Liver (tissue), 9 donors: Measurements from ENCODE around the gene NKD1. TPM values are rescaled to one million over a fixed set of nuclear protein-coding genes. Genes with fewer than 3 reads are reported as not detected.

ENCODE experiments used
- DNase-seq: peaks from one replicate; pipeline ENCODE4 v3.0.0-alpha.2; 2017; ENCODE audit warnings: low spot score
- H3K27ac ChIP-seq, 2 donors: one replicate each; pipeline ENCODE4 v1.7.0; 2013; ENCODE audit warnings: inconsistent platforms in 2 of 2, low read length in 2 of 2, control low read depth in 1 of 2, low read depth in 1 of 2, mild to moderate bottlenecking in 1 of 2
- H3K27me3 ChIP-seq, 4 donors: one replicate each; pipeline versions ENCODE4 v1.6.1 to v1.7.0; 2013; ENCODE audit warnings: low read length in 3 of 4, inconsistent platforms in 1 of 4, mild to moderate bottlenecking in 1 of 4, moderate library complexity in 1 of 4; ENCODE audit not compliant: control insufficient read depth in 4 of 4, insufficient read depth in 4 of 4
- H3K36me3 ChIP-seq, 4 donors: one replicate each; pipeline versions ENCODE4 v1.6.1 to v1.7.0; 2013; ENCODE audit warnings: low read length in 3 of 4, mild to moderate bottlenecking in 3 of 4, low read depth in 1 of 4, moderate library complexity in 1 of 4; ENCODE audit not compliant: control insufficient read depth in 4 of 4, insufficient read depth in 3 of 4
- H3K4me1 ChIP-seq, 4 donors: one replicate each; pipeline versions ENCODE4 v1.6.1 to v1.7.0; 2013; ENCODE audit warnings: low read length in 3 of 4, mild to moderate bottlenecking in 3 of 4, moderate library complexity in 1 of 4; ENCODE audit not compliant: control insufficient read depth in 4 of 4, insufficient read depth in 4 of 4
- H3K4me3 ChIP-seq, 3 donors: one replicate each; pipeline versions ENCODE4 v1.6.1 to v1.7.0; 2013; ENCODE audit warnings: low read length in 3 of 3, control low read depth in 1 of 3, low read depth in 1 of 3, mild to moderate bottlenecking in 1 of 3
- H3K9ac ChIP-seq, 2 donors: one replicate each; pipeline ENCODE4 v1.7.0; 2013; ENCODE audit warnings: low read length in 2 of 2, mild to moderate bottlenecking in 2 of 2, moderate library complexity in 2 of 2, control low read depth in 1 of 2, low read depth in 1 of 2
- H3K9me3 ChIP-seq, 4 donors: one replicate each; pipeline versions ENCODE4 v1.6.1 to v1.7.0; 2013; ENCODE audit warnings: low read length in 3 of 4; ENCODE audit not compliant: control insufficient read depth in 4 of 4
- EGR1 ChIP-seq, 2 donors: IDR thresholded peaks; 2 replicates each; pipeline ENCODE4 v1.6.1; 2016 to 2018; ENCODE audit warnings: antibody characterized with exemption in 2 of 2, low read depth in 2 of 2
- FOXA2 ChIP-seq: IDR thresholded peaks from 2 replicates; pipeline ENCODE4 v1.6.1; 2016; ENCODE audit warnings: antibody characterized with exemption
- GABPA ChIP-seq, 2 donors: IDR thresholded peaks in 1 of 2; conservative IDR thresholded peaks in 1 of 2; 2 replicates each; pipeline ENCODE4 v1.6.1; 2016; ENCODE audit warnings: antibody characterized with exemption in 2 of 2, mild to moderate bottlenecking in 1 of 2, moderate library complexity in 1 of 2
- HNF4A ChIP-seq, 2 donors: conservative IDR thresholded peaks; 2 replicates each; pipeline ENCODE4 v1.6.1; 2016; ENCODE audit warnings: antibody characterized with exemption in 2 of 2, mild to moderate bottlenecking in 2 of 2
- HNF4G ChIP-seq: IDR thresholded peaks from 2 replicates; pipeline ENCODE4 v1.6.1; 2016; ENCODE audit warnings: antibody characterized with exemption
- JUND ChIP-seq, 2 donors: IDR thresholded peaks; 2 replicates each; pipeline ENCODE4 v1.6.1; 2016; ENCODE audit warnings: antibody characterized with exemption in 2 of 2
- NR2F2 ChIP-seq: IDR thresholded peaks from 2 replicates; pipeline ENCODE4 v1.6.1; 2016; ENCODE audit warnings: antibody characterized with exemption
- RAD21 ChIP-seq, 2 donors: IDR thresholded peaks; 2 replicates each; pipeline ENCODE4 v1.6.1; 2016; ENCODE audit warnings: antibody characterized with exemption in 2 of 2, mild to moderate bottlenecking in 2 of 2
- RXRA ChIP-seq, 2 donors: IDR thresholded peaks; 2 replicates each; pipeline ENCODE4 v1.6.1; 2017 to 2018; ENCODE audit warnings: antibody characterized with exemption in 2 of 2, mild to moderate bottlenecking in 1 of 2
- SP1 ChIP-seq: IDR thresholded peaks from 2 replicates; pipeline ENCODE4 v1.6.1; 2018; ENCODE audit warnings: antibody characterized with exemption, mild to moderate bottlenecking
- TAF1 ChIP-seq: conservative IDR thresholded peaks from 2 replicates; pipeline ENCODE4 v1.6.1; 2016; ENCODE audit warnings: antibody characterized with exemption, mild to moderate bottlenecking
- YY1 ChIP-seq: IDR thresholded peaks from 2 replicates; pipeline ENCODE4 v1.6.1; 2016; ENCODE audit warnings: antibody characterized with exemption, mild to moderate bottlenecking
- WGBS: extraction: QIAGEN DNeasy Blood & Tissue Kit; methylation state at CpG from one replicate; pipeline ENCODE4 v1.1.7; 2013; 5-methylcytosine and 5-hydroxymethylcytosine counted together
- polyA plus RNA-seq, 2 donors: library from polyadenylated mRNA; stranded (reverse) in 1 of 2; unstranded in 1 of 2; fragments of 200-250 nt in 1 of 2; fragments of >200 nt in 1 of 2; fragmentation: Nextera tagmentation in 1 of 2; extraction: Ambion mirVana in 1 of 2; gene quantifications; one replicate each; pipeline versions ENCODE4 v1.2.1 to v1.2.3, GENCODE V29; 2013 to 2015
- total RNA-seq, 2 donors: library from RNA; depleted of rRNA; stranded (reverse); fragments of >200 nt; gene quantifications; one replicate each; pipeline ENCODE4 v1.2.3, GENCODE V29; 2014
- TF ChIP-seq, protein P1 (sequence below): IDR thresholded peaks from 2 replicates; pipeline ENCODE4 v1.6.1; 2016; ENCODE audit warnings: antibody characterized with exemption
- TF ChIP-seq, protein P2 (sequence below): IDR thresholded peaks from 2 replicates; pipeline ENCODE4 v1.6.1; 2016; ENCODE audit warnings: antibody characterized with exemption
- TF ChIP-seq, protein P3 (sequence below): IDR thresholded peaks from 2 replicates; pipeline ENCODE4 v1.6.1; 2016; ENCODE audit warnings: antibody characterized with exemption, mild to moderate bottlenecking
- TF ChIP-seq, protein P4 (sequence below): IDR thresholded peaks from 2 replicates; pipeline ENCODE4 v1.6.1; 2016; ENCODE audit warnings: antibody characterized with exemption
- TF ChIP-seq, protein P5 (sequence below): fragments of 150-350 bp; IDR thresholded peaks from 2 replicates; pipeline ENCODE4 v1.5.1; 2017; ENCODE audit warnings: improper control_type of control experiment, low read depth, low read length; ENCODE audit not compliant: missing input control
- donor health status: healthy.
- donor health status: healthy.
- donor health status: healthy.
- donor health status: healthy.
- donor health status: healthy.

NKD1 gene
- total and polyA plus RNA-seq, 4 donors, result 0.28 to 3.5 (median 0.85) TPM

DNA sequence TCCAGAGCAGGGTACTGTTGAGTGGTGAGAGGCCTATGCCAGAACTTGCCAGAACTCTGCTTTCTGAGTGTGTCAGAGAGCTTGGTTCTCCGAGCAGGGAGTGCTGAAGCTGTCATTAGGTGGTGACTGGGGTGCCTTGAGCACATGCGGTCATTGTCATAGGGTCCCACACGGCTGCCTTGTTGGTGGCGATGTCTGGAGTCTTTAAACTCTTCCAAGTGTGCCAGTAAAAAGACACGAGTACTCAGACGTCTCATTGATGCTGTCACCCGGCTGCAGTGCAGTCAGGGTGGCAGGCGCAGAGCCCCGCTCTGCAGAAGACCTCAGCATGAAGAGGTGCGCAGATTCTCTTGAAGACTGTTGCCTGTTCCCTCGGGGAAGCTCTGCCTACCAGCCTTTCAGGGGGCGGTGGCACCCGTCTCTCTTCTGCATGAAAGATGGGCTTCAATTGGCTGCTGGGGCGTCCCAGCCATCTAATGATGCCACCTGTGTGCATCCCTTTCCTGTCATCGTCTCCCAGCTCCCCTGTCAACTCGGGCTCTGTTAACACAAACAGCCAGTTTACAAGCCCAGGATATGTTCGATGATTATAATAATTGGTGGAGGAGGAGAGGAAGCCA, 58.3 kb downstream of the NKD1 start:
- Histone ChIP-seq H3K27ac (no peak overlapping the region), H3K9ac (no peak overlapping the region), H3K27me3 (no peaks in the 10 kb centered on the region), H3K9me3 (no peaks in the 10 kb centered on the region), H3K4me1 (no peaks in the 10 kb centered on the region), H3K4me3 (no peak overlapping the region), H3K36me3 (no peaks in the 10 kb centered on the region)
- TF ChIP-seq FOXA2 (no peak), TAF1 (no peak), SP1 (no peak), HNF4G (no peak), EGR1 (IDR thresholded peaks at IDR 0.05; ENCODE audit: low read depth in 2 of 2) (no peak), YY1 (no peak), JUND (IDR thresholded peaks at IDR 0.05) (no peak), NR2F2 (no peak), RXRA (IDR thresholded peaks at IDR 0.05) (no peak), GABPA (IDR thresholded peaks at IDR 0.05 in 1 of 2, conservative IDR thresholded peaks at IDR 0.05 in 1 of 2) (no peak), RAD21 (IDR thresholded peaks at IDR 0.05) (no peak), HNF4A (conservative IDR thresholded peaks at IDR 0.05) (no peak)
- TF ChIP-seq, protein P1, sequence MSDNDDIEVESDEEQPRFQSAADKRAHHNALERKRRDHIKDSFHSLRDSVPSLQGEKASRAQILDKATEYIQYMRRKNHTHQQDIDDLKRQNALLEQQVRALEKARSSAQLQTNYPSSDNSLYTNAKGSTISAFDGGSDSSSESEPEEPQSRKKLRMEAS, result no peak
- TF ChIP-seq, protein P2, sequence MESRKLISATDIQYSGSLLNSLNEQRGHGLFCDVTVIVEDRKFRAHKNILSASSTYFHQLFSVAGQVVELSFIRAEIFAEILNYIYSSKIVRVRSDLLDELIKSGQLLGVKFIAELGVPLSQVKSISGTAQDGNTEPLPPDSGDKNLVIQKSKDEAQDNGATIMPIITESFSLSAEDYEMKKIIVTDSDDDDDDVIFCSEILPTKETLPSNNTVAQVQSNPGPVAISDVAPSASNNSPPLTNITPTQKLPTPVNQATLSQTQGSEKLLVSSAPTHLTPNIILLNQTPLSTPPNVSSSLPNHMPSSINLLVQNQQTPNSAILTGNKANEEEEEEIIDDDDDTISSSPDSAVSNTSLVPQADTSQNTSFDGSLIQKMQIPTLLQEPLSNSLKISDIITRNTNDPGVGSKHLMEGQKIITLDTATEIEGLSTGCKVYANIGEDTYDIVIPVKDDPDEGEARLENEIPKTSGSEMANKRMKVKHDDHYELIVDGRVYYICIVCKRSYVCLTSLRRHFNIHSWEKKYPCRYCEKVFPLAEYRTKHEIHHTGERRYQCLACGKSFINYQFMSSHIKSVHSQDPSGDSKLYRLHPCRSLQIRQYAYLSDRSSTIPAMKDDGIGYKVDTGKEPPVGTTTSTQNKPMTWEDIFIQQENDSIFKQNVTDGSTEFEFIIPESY, result no peak
- TF ChIP-seq, protein P3, sequence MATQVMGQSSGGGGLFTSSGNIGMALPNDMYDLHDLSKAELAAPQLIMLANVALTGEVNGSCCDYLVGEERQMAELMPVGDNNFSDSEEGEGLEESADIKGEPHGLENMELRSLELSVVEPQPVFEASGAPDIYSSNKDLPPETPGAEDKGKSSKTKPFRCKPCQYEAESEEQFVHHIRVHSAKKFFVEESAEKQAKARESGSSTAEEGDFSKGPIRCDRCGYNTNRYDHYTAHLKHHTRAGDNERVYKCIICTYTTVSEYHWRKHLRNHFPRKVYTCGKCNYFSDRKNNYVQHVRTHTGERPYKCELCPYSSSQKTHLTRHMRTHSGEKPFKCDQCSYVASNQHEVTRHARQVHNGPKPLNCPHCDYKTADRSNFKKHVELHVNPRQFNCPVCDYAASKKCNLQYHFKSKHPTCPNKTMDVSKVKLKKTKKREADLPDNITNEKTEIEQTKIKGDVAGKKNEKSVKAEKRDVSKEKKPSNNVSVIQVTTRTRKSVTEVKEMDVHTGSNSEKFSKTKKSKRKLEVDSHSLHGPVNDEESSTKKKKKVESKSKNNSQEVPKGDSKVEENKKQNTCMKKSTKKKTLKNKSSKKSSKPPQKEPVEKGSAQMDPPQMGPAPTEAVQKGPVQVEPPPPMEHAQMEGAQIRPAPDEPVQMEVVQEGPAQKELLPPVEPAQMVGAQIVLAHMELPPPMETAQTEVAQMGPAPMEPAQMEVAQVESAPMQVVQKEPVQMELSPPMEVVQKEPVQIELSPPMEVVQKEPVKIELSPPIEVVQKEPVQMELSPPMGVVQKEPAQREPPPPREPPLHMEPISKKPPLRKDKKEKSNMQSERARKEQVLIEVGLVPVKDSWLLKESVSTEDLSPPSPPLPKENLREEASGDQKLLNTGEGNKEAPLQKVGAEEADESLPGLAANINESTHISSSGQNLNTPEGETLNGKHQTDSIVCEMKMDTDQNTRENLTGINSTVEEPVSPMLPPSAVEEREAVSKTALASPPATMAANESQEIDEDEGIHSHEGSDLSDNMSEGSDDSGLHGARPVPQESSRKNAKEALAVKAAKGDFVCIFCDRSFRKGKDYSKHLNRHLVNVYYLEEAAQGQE, result no peak
- TF ChIP-seq, protein P4, sequence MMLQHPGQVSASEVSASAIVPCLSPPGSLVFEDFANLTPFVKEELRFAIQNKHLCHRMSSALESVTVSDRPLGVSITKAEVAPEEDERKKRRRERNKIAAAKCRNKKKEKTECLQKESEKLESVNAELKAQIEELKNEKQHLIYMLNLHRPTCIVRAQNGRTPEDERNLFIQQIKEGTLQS, result no peak
- TF ChIP-seq, protein P5, sequence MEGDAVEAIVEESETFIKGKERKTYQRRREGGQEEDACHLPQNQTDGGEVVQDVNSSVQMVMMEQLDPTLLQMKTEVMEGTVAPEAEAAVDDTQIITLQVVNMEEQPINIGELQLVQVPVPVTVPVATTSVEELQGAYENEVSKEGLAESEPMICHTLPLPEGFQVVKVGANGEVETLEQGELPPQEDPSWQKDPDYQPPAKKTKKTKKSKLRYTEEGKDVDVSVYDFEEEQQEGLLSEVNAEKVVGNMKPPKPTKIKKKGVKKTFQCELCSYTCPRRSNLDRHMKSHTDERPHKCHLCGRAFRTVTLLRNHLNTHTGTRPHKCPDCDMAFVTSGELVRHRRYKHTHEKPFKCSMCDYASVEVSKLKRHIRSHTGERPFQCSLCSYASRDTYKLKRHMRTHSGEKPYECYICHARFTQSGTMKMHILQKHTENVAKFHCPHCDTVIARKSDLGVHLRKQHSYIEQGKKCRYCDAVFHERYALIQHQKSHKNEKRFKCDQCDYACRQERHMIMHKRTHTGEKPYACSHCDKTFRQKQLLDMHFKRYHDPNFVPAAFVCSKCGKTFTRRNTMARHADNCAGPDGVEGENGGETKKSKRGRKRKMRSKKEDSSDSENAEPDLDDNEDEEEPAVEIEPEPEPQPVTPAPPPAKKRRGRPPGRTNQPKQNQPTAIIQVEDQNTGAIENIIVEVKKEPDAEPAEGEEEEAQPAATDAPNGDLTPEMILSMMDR, result no peak
- 92% methylated on average over 17 of the region's 17 CpGs for WGBS
- DNase-seq, result no peak
